ENCODE data around the gene OR2F1. TPM values are rescaled to one million over a fixed set of nuclear protein-coding genes. Genes with fewer than 3 reads are reported as not detected.

Gene OR2F1
- total RNA-seq, 1 experiment from 2014 or later: not detected

DNA sequence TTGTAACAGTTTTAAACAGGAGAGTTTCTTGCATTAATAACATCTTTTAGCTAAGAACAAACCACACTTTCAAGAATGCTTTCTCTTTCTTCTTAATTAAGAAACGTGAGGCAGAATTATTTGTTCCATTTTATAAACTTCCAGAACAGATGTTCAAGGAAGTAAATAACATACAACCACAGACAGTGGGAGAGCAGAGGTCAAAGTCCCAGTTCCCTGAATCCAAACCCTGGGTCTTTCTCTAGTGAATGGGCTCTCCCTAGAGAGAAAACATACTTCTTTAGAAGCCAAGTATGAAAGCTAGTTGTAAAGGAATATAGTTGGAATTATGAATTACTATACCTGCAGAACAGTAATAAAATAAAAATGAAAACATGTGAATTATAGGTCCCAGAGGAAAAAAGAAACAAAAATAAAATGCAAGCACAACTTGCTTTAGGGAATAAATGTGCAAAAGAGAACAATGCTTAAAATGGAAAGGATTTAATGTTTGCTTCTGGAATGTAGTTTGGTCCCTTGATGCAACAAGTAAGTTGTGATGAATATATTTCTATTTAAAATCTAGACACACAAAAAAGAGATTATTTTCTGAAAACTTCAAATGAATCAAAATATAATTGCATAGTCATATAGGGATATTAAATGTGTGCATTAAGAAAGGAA is 51.5 kb downstream of the OR2F1 start:
- ATAC-seq (no peak), DNase-seq (ENCODE audit: low read depth, low spot score) (no peak)
- no peaks in the 10 kb centered on the region for H3K4me1 ChIP-seq (ENCODE audit: control insufficient read depth in 1 of 2, insufficient read depth in 2 of 2, low read length in 2 of 2)
- H3K9me2 ChIP-seq (ENCODE audit: insufficient read depth): no peaks in the 10 kb centered on the region
- no peak overlapping the region for H3K4me3 ChIP-seq (replicated peaks in 1 of 2; ENCODE audit: low read depth in 1 of 2, low read length in 2 of 2)
- no peaks in the 10 kb centered on the region; a peak in 1 of 4 replicates for H3K9me3 ChIP-seq (ENCODE audit: control insufficient read depth in 1 of 2, insufficient read depth in 1 of 2, low read depth in 1 of 2, low read length in 2 of 2)
- BruUV-seq (replicated peaks): no TSS peak
- no peak overlapping the region for H3K27ac ChIP-seq (ENCODE audit: low read depth, low read length)
- H2AFZ ChIP-seq (ENCODE audit: low read depth, low read length, poor library complexity, severe bottlenecking): no peak overlapping the region
- intact Hi-C loops (cut with micrococcal nuclease): no loop called here
- RAD21 ChIA-PET (ENCODE audit: low non-redundant PET in 1 of 2, low total read pairs in 2 of 2, uncharacterized antibody in 2 of 2, unreplicated experiment in 2 of 2): no interaction called here
- no peaks in the 10 kb centered on the region for H3K79me2 ChIP-seq (ENCODE audit: insufficient read depth, low read length)
- CTCF ChIA-PET: no interaction called here
- POLR2A ChIA-PET: no interaction called here
- H3K4me2 ChIP-seq (ENCODE audit: low read length): no peak overlapping the region
- H3K36me3 ChIP-seq (ENCODE audit: control insufficient read depth in 1 of 2, insufficient read depth in 2 of 2, low read length in 2 of 2): no peaks in the 10 kb centered on the region
- H3K27me3 ChIP-seq (ENCODE audit: insufficient read depth, low read length): no peaks in the 10 kb centered on the region
- no peaks in the 10 kb centered on the region for H4K20me1 ChIP-seq (ENCODE audit: insufficient read depth)
- no peak overlapping the region for H3K9ac ChIP-seq (ENCODE audit: low read length)
- no peak for TF ChIP-seq SIN3A (IDR thresholded peaks at IDR 0.05; ENCODE audit: low read depth)
- TF ChIP-seq YY1 (IDR thresholded peaks at IDR 0.05; ENCODE audit: extremely low read depth, insufficient replicate concordance, low read depth, low read length): no peak

DNA sequence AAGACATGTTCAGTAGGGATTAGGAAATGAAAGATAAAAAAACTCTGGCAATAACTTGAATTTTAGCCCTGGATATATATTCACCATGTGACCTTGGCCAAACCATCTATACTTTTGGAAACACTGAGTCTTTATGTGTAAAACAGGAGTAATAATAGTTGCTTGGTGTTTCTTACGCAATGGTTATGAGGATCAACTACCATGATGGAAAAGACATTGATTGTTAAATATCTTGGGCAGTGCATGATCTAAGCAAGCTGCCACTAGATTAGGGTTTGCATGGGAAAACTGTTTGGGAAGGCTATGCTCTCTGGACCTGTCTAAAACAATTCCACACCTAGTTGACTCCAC is 52.0 kb downstream of the OR2F1 start:
- Histone ChIP-seq H3K4me2 (ENCODE audit: low read length) (no peak overlapping the region), H3K9ac (ENCODE audit: low read length) (no peak overlapping the region), H3K79me2 (ENCODE audit: insufficient read depth, low read length) (no peaks in the 10 kb centered on the region), H3K9me2 (ENCODE audit: insufficient read depth) (no peaks in the 10 kb centered on the region), H3K27ac (ENCODE audit: low read depth, low read length) (no peak overlapping the region), H2AFZ (ENCODE audit: low read depth, low read length, poor library complexity, severe bottlenecking) (no peak overlapping the region), H4K20me1 (ENCODE audit: insufficient read depth) (no peaks in the 10 kb centered on the region), H3K9me3 (ENCODE audit: control insufficient read depth in 1 of 2, insufficient read depth in 1 of 2, low read depth in 1 of 2, low read length in 2 of 2) (no peaks in the 10 kb centered on the region; a peak in 1 of 4 replicates), H3K4me1 (ENCODE audit: control insufficient read depth in 1 of 2, insufficient read depth in 2 of 2, low read length in 2 of 2) (no peaks in the 10 kb centered on the region), H3K27me3 (ENCODE audit: insufficient read depth, low read length) (no peaks in the 10 kb centered on the region), H3K36me3 (ENCODE audit: control insufficient read depth in 1 of 2, insufficient read depth in 2 of 2, low read length in 2 of 2) (no peaks in the 10 kb centered on the region), H3K4me3 (replicated peaks in 1 of 2; ENCODE audit: low read depth in 1 of 2, low read length in 2 of 2) (no peak overlapping the region)
- no peak for ATAC-seq
- intact Hi-C loops (cut with micrococcal nuclease): no loop called here
- TF ChIP-seq EZH2phosphoT487 (IDR thresholded peaks at IDR 0.05; ENCODE audit: borderline replicate concordance) (no peak), ZNF274 (IDR thresholded peaks at IDR 0.05; ENCODE audit: low read depth, low read length) (no peak), SP1 (IDR thresholded peaks at IDR 0.05; ENCODE audit: low read depth) (no peak), EZH2 (IDR thresholded peaks at IDR 0.05) (no peak), SRF (IDR thresholded peaks at IDR 0.05; ENCODE audit: low read depth) (no peak), POLR2A (IDR thresholded peaks at IDR 0.05; ENCODE audit: borderline replicate concordance, extremely low read depth, insufficient read depth, insufficient read length) (no peak), ZFX (IDR thresholded peaks at IDR 0.05) (no peak), CBX3 (IDR thresholded peaks at IDR 0.05; ENCODE audit: low read depth) (no peak), EGR1 (IDR thresholded peaks at IDR 0.05; ENCODE audit: low read depth) (no peak), ELF1 (IDR thresholded peaks at IDR 0.05; ENCODE audit: borderline replicate concordance, low read depth) (no peak), RAD21 (IDR thresholded peaks at IDR 0.05; ENCODE audit: low read depth) (no peak)
- TF ChIP-seq, protein P1, sequence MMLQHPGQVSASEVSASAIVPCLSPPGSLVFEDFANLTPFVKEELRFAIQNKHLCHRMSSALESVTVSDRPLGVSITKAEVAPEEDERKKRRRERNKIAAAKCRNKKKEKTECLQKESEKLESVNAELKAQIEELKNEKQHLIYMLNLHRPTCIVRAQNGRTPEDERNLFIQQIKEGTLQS (IDR thresholded peaks at IDR 0.05): no peak
- TF ChIP-seq, protein P2, sequence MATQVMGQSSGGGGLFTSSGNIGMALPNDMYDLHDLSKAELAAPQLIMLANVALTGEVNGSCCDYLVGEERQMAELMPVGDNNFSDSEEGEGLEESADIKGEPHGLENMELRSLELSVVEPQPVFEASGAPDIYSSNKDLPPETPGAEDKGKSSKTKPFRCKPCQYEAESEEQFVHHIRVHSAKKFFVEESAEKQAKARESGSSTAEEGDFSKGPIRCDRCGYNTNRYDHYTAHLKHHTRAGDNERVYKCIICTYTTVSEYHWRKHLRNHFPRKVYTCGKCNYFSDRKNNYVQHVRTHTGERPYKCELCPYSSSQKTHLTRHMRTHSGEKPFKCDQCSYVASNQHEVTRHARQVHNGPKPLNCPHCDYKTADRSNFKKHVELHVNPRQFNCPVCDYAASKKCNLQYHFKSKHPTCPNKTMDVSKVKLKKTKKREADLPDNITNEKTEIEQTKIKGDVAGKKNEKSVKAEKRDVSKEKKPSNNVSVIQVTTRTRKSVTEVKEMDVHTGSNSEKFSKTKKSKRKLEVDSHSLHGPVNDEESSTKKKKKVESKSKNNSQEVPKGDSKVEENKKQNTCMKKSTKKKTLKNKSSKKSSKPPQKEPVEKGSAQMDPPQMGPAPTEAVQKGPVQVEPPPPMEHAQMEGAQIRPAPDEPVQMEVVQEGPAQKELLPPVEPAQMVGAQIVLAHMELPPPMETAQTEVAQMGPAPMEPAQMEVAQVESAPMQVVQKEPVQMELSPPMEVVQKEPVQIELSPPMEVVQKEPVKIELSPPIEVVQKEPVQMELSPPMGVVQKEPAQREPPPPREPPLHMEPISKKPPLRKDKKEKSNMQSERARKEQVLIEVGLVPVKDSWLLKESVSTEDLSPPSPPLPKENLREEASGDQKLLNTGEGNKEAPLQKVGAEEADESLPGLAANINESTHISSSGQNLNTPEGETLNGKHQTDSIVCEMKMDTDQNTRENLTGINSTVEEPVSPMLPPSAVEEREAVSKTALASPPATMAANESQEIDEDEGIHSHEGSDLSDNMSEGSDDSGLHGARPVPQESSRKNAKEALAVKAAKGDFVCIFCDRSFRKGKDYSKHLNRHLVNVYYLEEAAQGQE (IDR thresholded peaks at IDR 0.05; ENCODE audit: low read depth): no peak
- TF ChIP-seq, protein P3, sequence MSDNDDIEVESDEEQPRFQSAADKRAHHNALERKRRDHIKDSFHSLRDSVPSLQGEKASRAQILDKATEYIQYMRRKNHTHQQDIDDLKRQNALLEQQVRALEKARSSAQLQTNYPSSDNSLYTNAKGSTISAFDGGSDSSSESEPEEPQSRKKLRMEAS (IDR thresholded peaks at IDR 0.05): no peak
- ChIA-PET RAD21 (ENCODE audit: low non-redundant PET in 1 of 2, low total read pairs in 2 of 2, uncharacterized antibody in 2 of 2, unreplicated experiment in 2 of 2) (no interaction called here), POLR2A (no interaction called here), CTCF (no interaction called here)
- no peak for DNase-seq (ENCODE audit: low read depth, low spot score)
- BruUV-seq (replicated peaks): no TSS peak
